ENCODE measurements around the gene SHROOM2. TPM values are rescaled to one million over a fixed set of nuclear protein-coding genes. Genes with fewer than 3 reads are reported as not detected.

Gene SHROOM2
- total and polyA plus RNA-seq, 9 donors = 7.6 to 16.8 (median 11.7) TPM

DNA sequence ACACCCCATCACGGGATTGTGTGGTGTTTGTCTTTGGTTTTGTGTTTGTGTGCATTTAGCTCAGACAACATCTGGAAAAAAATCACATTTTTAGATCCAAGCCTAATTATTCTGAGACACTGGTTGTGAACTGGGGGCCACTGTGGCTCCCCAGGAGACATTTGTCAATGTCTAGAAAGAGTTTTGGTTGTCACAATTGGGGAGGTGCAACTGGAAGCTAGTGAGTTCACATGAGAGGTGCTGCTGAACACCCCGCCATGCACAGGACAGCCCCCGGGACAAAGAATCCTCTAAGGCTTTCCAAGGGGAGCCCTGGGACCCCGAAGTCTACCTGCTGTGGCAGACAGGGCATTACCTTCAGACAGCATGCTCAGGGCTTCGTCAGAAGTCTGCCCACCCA is 47.1 kb upstream of the SHROOM2 start:
- TF ChIP-seq, protein P1, sequence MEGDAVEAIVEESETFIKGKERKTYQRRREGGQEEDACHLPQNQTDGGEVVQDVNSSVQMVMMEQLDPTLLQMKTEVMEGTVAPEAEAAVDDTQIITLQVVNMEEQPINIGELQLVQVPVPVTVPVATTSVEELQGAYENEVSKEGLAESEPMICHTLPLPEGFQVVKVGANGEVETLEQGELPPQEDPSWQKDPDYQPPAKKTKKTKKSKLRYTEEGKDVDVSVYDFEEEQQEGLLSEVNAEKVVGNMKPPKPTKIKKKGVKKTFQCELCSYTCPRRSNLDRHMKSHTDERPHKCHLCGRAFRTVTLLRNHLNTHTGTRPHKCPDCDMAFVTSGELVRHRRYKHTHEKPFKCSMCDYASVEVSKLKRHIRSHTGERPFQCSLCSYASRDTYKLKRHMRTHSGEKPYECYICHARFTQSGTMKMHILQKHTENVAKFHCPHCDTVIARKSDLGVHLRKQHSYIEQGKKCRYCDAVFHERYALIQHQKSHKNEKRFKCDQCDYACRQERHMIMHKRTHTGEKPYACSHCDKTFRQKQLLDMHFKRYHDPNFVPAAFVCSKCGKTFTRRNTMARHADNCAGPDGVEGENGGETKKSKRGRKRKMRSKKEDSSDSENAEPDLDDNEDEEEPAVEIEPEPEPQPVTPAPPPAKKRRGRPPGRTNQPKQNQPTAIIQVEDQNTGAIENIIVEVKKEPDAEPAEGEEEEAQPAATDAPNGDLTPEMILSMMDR (IDR thresholded peaks at IDR 0.05) = no peak
- no peak overlapping the region for H3K27ac ChIP-seq
- no peaks in the 10 kb centered on the region for H3K9me3 ChIP-seq
- WGBS, 3 donors = 73 to 78% (median 77%) methylated on average over 5 of the region's 5 CpGs
- intact Hi-C loops (cut with DNase I) = no loop called here
- no peaks in the 10 kb centered on the region for H3K27me3 ChIP-seq
- no peak overlapping the region for H3K4me3 ChIP-seq
- H3K36me3 ChIP-seq = no peaks in the 10 kb centered on the region
- H3K4me1 ChIP-seq (ENCODE audit: insufficient read depth) = no peaks in the 10 kb centered on the region
- no peak for DNase-seq

DNA sequence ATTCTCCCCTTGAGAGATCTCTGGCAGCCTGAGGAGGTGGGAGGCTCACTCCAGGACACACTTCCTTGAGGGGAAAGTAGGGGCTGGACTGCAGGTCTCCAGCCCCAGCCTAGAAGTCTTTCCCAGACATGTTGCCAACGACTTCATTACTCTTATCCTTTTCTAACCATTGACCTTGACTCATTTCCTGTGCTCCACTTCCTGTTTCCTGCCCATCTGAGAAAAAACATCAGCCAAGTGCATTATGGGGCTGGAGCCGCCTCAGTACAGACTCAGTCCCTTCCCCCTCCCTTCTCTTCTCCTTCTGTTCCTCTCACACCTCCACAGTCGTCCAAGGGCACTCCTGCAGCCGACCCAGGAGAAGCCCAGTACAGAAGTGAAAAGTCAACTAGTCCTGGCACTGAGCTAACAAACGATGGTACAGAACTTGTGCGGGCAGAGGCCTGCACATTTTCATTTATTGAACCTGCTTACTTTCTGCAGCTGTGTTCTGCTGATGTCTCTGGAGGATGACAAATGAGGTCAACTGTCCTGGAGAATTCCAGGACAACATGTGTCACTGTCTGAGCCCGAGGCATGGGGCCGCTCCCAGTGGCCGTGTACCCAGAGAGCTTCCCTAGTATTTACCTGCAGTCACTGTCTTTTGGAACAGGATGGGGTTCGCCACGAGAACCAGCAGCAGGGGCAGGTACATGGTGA is 40.7 kb upstream of the SHROOM2 start:
- Histone ChIP-seq H3K36me3 (no peaks in the 10 kb centered on the region), H3K9me3 (no peaks in the 10 kb centered on the region), H3K4me3 (no peak overlapping the region), H3K27me3 (no peaks in the 10 kb centered on the region), H3K4me1 (ENCODE audit: insufficient read depth) (no peaks in the 10 kb centered on the region), H3K27ac (no peak overlapping the region)
- intact Hi-C loops (cut with DNase I) = no loop called here
- TF ChIP-seq EP300 (IDR thresholded peaks at IDR 0.05) (no peak), POLR2A (IDR thresholded peaks at IDR 0.05) (no peak)
- TF ChIP-seq, protein P1 (IDR thresholded peaks at IDR 0.05) = no peak
- DNase-seq = no peak
- 64 to 68% (median 67%) methylated on average over 11 of the region's 11 CpGs for WGBS, 3 donors

GRCh38 chrX:9746148-9746888 is 39.9 kb upstream of the SHROOM2 start:
- DNase-seq = no peak
- Histone ChIP-seq H3K9me3 (no peaks in the 10 kb centered on the region), H3K27me3 (no peaks in the 10 kb centered on the region), H3K36me3 (no peaks in the 10 kb centered on the region), H3K27ac (no peak overlapping the region), H3K4me1 (ENCODE audit: insufficient read depth) (no peaks in the 10 kb centered on the region), H3K4me3 (no peak overlapping the region)
- TF ChIP-seq EP300 (IDR thresholded peaks at IDR 0.05) (no peak), POLR2A (IDR thresholded peaks at IDR 0.05) (no peak)
- TF ChIP-seq, protein P1 (IDR thresholded peaks at IDR 0.05) = no peak
- intact Hi-C loops (cut with DNase I) = no loop called here
- 32 to 50% (median 39%) methylated on average over 3 of the region's 3 CpGs for WGBS, 3 donors

DNA sequence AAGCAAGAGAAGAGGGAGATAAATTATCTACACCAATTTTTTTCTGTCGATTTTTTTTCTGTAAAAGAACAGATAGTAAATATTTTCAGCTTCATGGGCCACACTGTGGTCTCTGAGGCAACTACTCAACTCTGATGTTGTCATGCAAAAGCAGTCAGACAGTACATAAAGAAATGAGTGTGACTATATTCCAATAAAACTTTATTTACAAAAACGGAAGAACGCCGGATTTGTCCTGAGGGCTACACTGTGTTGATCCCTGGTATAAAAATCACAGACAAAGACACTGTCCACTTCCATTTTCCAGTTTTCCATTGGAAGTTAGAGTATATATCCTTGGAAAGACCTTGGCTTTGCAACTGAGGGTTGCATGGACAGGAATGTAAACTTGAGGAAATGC is 38.6 kb upstream of the SHROOM2 start:
- no peak for DNase-seq
- H3K9me3 ChIP-seq = no peaks in the 10 kb centered on the region
- 78 to 81% (median 79%) methylated on average over 4 of the region's 4 CpGs for WGBS, 3 donors
- TF ChIP-seq, protein P1 (IDR thresholded peaks at IDR 0.05) = no peak
- no peak for TF ChIP-seq POLR2A (IDR thresholded peaks at IDR 0.05)
- no peak for TF ChIP-seq EP300 (IDR thresholded peaks at IDR 0.05)
- no peak overlapping the region for H3K4me3 ChIP-seq
- intact Hi-C loops (cut with DNase I) = no loop called here
- H3K27me3 ChIP-seq = no peaks in the 10 kb centered on the region
- H3K27ac ChIP-seq = no peak overlapping the region
- no peaks in the 10 kb centered on the region for H3K36me3 ChIP-seq
- H3K4me1 ChIP-seq (ENCODE audit: insufficient read depth) = no peaks in the 10 kb centered on the region
